ENCODE measurements around the gene SOX30. TPM values are rescaled to one million over a fixed set of nuclear protein-coding genes. Genes with fewer than 3 reads are reported as not detected.
A peak's percentile ranks its signal among the peaks of the same experiment; 100 is the strongest.

The SOX30 gene
- total RNA-seq, 4 donors from 2014 or later: 0.10 TPM; not detected in 3

DNA sequence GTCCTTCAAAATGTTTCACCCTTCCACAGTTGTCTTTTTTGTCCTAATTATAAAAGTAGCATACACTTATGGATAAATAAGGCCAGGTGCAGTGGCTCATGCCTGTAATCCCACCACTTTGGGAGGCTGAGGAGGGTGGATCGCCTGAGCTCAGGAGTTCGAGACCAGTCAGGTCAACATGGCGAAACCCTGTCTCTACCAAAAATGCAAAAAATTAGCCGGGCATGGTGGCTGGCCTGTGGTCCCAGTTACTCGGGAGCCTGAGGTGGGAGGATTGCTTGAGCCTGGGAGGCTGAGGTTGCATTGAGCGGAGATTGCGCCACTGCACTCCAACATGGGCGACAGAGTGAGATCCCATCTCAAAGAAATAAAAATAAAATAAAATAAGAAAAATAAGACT is 20.7 kb upstream of the SOX30 start:
- DNase-seq (ENCODE audit: low spot score in 2 of 2): peak in 1 of 2 donors; percentile 49
- TF ChIP-seq, protein P1, sequence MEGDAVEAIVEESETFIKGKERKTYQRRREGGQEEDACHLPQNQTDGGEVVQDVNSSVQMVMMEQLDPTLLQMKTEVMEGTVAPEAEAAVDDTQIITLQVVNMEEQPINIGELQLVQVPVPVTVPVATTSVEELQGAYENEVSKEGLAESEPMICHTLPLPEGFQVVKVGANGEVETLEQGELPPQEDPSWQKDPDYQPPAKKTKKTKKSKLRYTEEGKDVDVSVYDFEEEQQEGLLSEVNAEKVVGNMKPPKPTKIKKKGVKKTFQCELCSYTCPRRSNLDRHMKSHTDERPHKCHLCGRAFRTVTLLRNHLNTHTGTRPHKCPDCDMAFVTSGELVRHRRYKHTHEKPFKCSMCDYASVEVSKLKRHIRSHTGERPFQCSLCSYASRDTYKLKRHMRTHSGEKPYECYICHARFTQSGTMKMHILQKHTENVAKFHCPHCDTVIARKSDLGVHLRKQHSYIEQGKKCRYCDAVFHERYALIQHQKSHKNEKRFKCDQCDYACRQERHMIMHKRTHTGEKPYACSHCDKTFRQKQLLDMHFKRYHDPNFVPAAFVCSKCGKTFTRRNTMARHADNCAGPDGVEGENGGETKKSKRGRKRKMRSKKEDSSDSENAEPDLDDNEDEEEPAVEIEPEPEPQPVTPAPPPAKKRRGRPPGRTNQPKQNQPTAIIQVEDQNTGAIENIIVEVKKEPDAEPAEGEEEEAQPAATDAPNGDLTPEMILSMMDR (IDR thresholded peaks at IDR 0.05): no peak
- TF ChIP-seq POLR2A (IDR thresholded peaks at IDR 0.05): no peak
- intact Hi-C loops (cut with DNase I; ENCODE audit: low total_unique reads): no loop called here
- 90 to 95% methylated on average over 8 of the region's 8 CpGs for WGBS, 2 donors
- H3K4me3 ChIP-seq (ENCODE audit: low read depth, poor library complexity, severe bottlenecking): no peak overlapping the region

DNA sequence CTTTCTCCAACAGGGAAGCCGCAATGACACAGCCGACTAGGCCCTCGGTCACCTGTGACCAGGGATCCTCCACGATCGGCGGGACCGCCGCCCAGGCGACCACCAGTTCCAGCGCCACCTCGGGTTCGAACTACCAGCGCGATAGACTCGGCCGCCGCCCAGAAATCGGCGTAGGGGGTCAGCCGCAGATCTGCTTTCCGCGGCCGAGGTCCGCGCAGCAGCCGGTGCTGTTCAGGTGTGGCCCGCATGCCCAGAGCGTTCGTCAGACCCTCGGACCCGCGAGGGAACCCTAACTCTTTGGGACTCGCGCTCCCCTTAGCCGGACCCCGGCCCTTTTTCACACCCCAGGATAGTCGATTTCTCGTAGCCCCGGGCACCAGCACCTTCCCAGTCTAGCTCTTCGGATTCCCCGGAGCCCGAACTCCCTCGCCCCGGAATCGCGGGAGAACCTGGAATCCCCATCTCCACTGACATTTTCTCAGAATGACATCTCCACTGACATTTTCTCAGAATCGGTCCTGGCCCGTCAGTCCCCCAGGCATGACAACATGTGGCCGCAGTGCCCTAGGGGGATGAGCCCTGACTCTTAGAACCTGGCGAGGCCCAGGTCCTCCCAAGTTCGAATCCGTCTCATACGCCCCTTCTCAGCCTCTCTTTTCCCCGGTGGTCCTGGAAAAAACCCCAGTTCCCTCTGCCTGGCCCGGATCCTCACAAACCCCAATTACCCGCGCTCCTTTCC is 19.5 kb upstream of the SOX30 start:
- TF ChIP-seq, protein P1 (IDR thresholded peaks at IDR 0.05): no peak
- no peak for TF ChIP-seq POLR2A (IDR thresholded peaks at IDR 0.05)
- 28 to 44% methylated on average over 46 to 57 of the region's 57 CpGs for WGBS, 2 donors
- intact Hi-C loops (cut with DNase I; ENCODE audit: low total_unique reads): no loop called here
- peak in 1 of 2 donors; percentile 82 for DNase-seq (ENCODE audit: low spot score in 2 of 2)
- H3K4me3 ChIP-seq (ENCODE audit: low read depth, poor library complexity, severe bottlenecking): no peak overlapping the region

DNA sequence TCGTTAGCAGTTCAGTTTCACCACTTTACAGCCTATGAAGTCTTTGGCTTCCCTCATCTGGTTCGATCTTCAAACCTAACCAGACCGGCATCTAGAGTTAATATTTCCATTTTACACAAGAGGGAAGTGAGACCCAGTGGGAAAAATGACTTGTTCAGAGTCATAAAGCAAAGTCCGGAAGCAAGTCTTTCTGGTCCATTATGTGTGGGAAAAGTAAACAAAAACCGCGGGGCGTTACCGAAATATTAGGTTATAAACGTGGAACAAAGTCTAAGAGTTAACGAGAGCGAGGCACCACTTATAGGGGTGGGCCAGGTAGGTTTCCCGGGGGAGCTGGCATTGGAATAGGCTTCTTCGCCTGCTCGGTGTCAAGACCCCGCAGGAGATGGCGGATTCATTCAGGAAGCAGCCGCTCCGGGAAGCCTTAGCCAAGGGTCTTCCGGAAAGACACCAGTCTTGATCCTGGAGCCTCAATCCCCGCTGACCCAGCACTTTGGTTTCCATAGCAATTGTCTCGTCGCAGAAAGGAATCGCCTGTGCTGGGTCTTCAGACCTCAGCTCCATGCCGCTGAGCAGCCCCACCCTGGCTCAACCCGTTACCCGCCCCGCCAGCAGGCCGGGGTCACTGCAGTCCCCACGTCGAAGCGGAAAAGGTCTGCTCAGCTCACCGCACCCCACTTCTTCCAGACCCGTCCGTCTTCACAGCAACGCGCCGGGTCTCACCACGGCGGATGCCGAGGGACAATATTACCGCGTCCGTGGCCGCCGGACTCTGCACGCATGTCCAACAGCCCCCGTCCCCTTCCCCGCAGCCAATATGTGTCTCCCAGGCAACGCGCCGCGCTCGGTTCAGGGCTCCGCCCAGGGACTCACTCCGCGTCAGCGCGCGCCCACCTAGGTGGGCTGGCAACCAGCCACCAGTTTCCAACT is 18.7 kb upstream of the SOX30 start, which contains the start of gene C5orf52:
TSS of gene C5orf52 (plus strand) at position 872 of the 930 bp plus-strand sequence. CDS start 82 bp downstream, outside the sequence.
- TF ChIP-seq, protein P1 (IDR thresholded peaks at IDR 0.05): no peak
- TF ChIP-seq POLR2A (IDR thresholded peaks at IDR 0.05): no peak
- 2 to 3% methylated on average over 35 to 43 of the region's 59 CpGs for WGBS, 2 donors
- intact Hi-C loops (cut with DNase I; ENCODE audit: low total_unique reads): no loop called here
- peak within 1 kb of the TSS; percentile 5 for H3K4me3 ChIP-seq (ENCODE audit: low read depth, poor library complexity, severe bottlenecking)
- DNase-seq (ENCODE audit: low spot score in 2 of 2): peak in 1 of 2 donors; percentile 86

- WGBS, 2 donors: 90 to 93% methylated on average over 6 of the region's 6 CpGs
- DNase-seq (ENCODE audit: low spot score in 2 of 2): no peak
- intact Hi-C loops (cut with DNase I; ENCODE audit: low total_unique reads): no loop called here
- TF ChIP-seq, protein P1 (IDR thresholded peaks at IDR 0.05): no peak
- no peak for TF ChIP-seq POLR2A (IDR thresholded peaks at IDR 0.05)
- H3K4me3 ChIP-seq (ENCODE audit: low read depth, poor library complexity, severe bottlenecking): no peak overlapping the region
Observed at GRCh38 chr5:157669701-157670097, 17.5 kb upstream of the SOX30 start.

DNA sequence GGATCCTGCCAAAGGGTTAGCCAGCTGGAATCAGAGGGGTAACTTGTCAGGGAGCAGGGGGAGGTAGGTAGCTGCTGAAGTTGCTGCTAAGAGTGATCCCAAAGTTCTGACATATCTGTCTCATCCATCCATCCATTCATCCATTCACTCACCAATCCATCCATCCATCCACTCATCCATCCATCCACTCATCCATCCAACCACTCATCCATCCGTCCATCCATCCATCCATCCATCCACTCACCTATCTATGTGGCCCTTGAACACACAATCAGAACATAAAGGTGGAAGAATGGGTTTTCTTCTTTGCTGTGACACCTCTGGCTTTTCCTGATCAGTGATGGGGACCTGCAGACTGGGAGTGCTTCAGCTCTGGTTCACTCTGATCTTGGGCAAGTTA is 16.1 kb upstream of the SOX30 start:
- TF ChIP-seq, protein P1 (IDR thresholded peaks at IDR 0.05): no peak
- TF ChIP-seq POLR2A (IDR thresholded peaks at IDR 0.05): no peak
- intact Hi-C loops (cut with DNase I; ENCODE audit: low total_unique reads): no loop called here
- WGBS, 2 donors: 67 to 71% methylated on average over 1 of the region's 1 CpG
- DNase-seq (ENCODE audit: low spot score in 2 of 2): peak in 1 of 2 donors; percentile 56
- no peak overlapping the region for H3K4me3 ChIP-seq (ENCODE audit: low read depth, poor library complexity, severe bottlenecking)
